GM19023 (cell line): Measurements from ENCODE around the gene ABCA10.

Source experiments
- ATAC-seq: cut with Tn5 transposase; IDR thresholded peaks from one replicate; pipeline ENCODE4 v1.9.1; 2021; ENCODE audit warnings: mild to moderate bottlenecking, moderate library complexity; ENCODE audit not compliant: unreplicated experiment

Gene ABCA10

DNA sequence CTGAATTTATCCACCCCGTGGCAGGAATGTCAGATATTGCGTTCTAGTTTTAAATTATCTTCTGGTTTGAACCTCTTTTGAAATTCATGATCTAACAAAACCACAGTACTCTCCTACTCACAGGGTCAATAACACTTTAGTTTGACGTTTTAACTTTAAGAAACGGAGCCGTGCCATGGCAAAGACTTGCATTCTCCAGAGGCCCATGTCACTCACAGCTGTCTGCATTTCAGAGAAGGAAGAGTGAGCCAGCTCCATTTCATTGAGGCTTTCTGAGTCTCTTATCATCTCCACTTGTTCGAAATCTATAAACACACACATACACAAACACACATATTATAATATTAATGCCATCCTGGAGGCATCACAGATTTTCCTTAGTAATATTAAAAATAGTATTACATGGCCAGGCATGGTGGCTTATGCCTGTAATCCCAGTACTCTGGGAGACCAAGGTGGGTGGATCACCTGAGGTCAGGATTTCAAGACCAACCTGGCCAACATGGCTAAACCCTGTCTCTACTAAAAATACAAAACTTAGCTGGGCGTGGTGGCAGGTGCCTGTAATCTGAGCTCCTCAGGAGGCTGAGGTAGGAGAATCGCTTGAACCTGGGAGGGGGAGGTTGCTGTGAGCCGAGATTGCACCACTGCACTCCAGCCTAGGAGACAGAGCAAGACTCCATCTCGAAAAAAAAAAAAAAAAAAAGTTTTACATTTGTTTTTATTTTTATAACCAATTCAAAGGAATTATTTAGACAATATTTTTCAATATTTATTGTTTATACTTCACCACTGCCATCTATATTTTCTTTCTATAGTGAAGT, 122.5 kb downstream of the ABCA10 start:
- ATAC-seq: no peak

DNA sequence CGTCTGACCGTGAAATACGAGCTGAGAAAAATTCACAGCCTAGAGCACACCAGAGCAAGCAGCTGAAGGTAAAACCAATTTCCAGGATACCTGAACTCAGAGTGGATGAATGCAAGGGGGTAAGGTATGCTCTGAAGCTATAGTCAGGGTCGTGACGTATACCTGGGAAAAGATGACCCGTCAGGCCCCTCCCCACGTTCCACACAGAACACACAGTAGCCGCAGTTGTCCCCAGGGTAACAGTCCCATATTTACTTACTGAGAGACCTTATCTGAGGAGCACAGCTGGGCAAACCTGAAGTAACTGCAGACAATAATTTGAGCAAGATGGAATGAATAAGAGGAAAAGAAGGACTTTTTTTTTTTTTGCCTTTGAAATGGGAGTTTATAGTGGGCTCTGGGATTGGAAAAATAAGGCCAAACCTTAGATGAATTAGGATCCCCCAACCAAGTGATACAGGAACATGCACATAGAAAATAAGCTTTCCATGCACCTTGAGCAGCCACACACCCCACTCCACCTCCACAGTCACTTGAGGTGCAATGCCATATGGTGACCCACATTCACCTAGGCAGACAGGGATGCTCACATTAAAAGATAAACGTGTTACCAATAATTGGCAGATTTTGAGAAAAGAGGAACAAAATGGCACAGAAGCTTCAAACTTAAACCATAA, 124.9 kb downstream of the ABCA10 start:
- no peak for ATAC-seq

DNA sequence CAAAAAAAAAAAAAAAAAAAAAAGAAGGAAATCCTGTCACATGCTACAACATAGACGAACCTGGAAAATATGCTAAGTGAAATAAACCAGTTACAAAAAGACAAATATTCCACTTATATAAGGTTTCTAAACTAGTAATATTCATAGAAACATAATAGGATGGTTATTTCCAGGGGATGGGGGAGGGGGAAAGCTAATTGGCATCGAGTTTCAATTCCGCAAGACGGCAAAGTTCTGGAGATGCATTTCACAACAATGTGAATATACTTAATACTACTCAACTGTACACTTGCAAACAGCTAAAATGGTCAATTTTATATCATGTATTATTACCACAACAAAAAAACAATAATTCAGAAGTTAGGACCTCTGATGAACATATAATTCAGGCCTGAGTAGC, 130.0 kb downstream of the ABCA10 start:
- no peak for ATAC-seq
